AG10803 (cell line): ENCODE results near the gene LHFPL2.

Experiments used
- DNase-seq: peaks from one replicate; pipeline ENCODE4 v3.0.0; 2010; ENCODE audit warnings: low read depth
- H3K4me3 ChIP-seq: 2 replicates; pipeline ENCODE4 v1.5.1; 2011; ENCODE audit warnings: mild to moderate bottlenecking, low read length, control low read depth
- CTCF ChIP-seq: conservative IDR thresholded peaks from 2 replicates; pipeline ENCODE4 v1.5.1; 2011; ENCODE audit warnings: mild to moderate bottlenecking, low read length, control low read depth, inconsistent platforms

LHFPL2 gene

GRCh38 chr5:78534148-78534904 is 114.2 kb downstream of the LHFPL2 start:
- TF ChIP-seq CTCF, result no peak

GRCh38 chr5:78533356-78533755 is 115.2 kb downstream of the LHFPL2 start:
- no peak for DNase-seq
- peak; percentile 58 for TF ChIP-seq CTCF
- H3K4me3 ChIP-seq, result no peak overlapping the region

More at GRCh38 chr5:78534148-78534904, 114.2 kb downstream of the LHFPL2 start:
- peak; percentile 53 for DNase-seq
- no peak overlapping the region for H3K4me3 ChIP-seq

GRCh38 chr5:78530342-78531096 is 118.1 kb downstream of the LHFPL2 start:
- DNase-seq, result peak; percentile 71
- H3K4me3 ChIP-seq, result no peak overlapping the region
- TF ChIP-seq CTCF, result no peak

- no peak for TF ChIP-seq CTCF
- H3K4me3 ChIP-seq, result no peak overlapping the region
- no peak for DNase-seq
Measured at GRCh38 chr5:78527925-78528324, 120.6 kb downstream of the LHFPL2 start.

GRCh38 chr5:78527054-78527859 is 121.3 kb downstream of the LHFPL2 start:
- H3K4me3 ChIP-seq, result no peak overlapping the region
- DNase-seq, result peak; percentile 95
- TF ChIP-seq CTCF, result no peak

GRCh38 chr5:78526049-78526525 is 122.5 kb downstream of the LHFPL2 start:
- peak; percentile 85 for DNase-seq
- H3K4me3 ChIP-seq, result no peak overlapping the region
- no peak for TF ChIP-seq CTCF
